Measurements from ENCODE around the gene WDR1.
A peak's percentile ranks its signal among the peaks of the same experiment; 100 is the strongest.

WDR1 gene

DNA sequence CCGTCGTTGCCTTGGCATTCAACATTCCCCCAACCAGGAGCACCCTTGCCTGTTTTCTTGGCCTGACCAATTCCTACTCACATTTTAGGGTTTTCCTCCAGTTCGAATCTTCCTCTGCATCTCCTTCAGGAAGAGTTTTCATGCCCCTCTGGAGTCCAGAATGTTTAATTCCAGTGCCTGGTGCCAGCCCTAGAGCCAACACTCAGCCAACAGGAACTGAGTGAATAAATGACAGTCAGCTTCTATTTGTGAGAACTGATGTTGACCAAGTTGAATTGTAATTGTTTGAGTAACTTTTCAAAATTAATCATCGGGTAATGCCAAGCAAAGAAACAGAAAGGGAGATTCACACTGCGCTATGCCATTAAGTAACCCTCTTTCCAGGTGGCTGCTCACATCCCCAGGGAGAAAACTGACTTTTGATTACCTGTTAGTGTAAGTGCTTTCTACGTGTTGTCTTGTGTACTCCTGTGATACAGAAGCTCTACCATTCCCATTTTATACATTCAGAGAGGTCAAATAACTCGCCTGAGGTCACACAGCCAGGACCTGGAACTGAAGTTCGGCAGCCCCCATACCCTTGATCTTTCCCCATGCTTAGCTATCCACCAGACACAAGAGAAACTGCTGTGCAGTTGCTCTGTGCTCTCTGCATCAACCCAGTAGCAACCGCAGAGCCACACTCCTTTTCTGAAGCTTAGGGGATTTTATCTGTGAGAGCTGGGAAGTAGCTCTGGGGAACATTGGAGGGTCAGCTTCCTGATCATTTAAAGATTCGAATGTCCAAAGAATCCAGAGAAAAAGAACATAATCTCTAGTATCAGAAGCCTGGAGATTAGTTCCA lies 76.3 kb downstream of the WDR1 start:
- Histone ChIP-seq H3K9me3 (ENCODE audit: control insufficient read depth in 2 of 2, low read length in 2 of 2) (no peaks in the 10 kb centered on the region), H3K4me3 (ENCODE audit: low read length in 2 of 2) (no peak overlapping the region), H3K4me1 (ENCODE audit: control insufficient read depth in 2 of 2, insufficient read depth in 2 of 2, low read length in 2 of 2) (no peaks in the 10 kb centered on the region), H3K27ac (ENCODE audit: low read depth in 2 of 2, low read length in 2 of 2) (no peak overlapping the region), H3K27me3 (ENCODE audit: control insufficient read depth in 2 of 2, insufficient read depth in 2 of 2, low read length in 2 of 2) (no peaks in the 10 kb centered on the region), H3K36me3 (ENCODE audit: control insufficient read depth in 2 of 2, insufficient read depth in 2 of 2, low read length in 2 of 2) (no peaks in the 10 kb centered on the region), H3K9ac (ENCODE audit: low read depth in 1 of 2, low read length in 2 of 2) (no peak overlapping the region)

DNA sequence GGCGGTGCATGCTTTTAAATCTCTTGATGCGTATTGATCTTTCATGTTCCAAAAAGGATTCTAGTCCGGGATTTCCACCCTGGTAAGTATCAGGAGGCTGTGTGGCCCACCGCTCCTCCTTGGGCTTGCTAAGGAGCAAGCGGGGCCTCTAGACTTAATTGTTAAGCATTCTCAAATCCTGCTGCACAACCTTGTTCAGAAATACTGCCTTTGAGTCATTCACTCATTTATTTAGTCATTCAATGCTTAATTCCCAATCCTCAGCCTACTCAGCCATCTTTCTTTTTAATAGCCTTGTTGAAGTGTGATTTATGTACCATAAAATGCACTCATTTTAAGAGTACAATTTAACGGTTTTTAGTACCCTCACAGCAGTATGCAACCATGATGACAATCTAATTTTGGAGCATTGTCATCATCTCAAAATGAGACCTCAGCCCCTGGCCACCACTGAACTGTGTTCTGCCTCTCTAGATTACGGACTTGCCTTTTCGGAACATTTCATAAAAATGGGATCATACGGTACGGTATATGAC lies 79.7 kb downstream of the WDR1 start:
- Histone ChIP-seq H3K9me3 (ENCODE audit: control insufficient read depth in 2 of 2, low read length in 2 of 2) (no peaks in the 10 kb centered on the region), H3K36me3 (ENCODE audit: control insufficient read depth in 2 of 2, insufficient read depth in 2 of 2, low read length in 2 of 2) (no peaks in the 10 kb centered on the region), H3K9ac (ENCODE audit: low read depth in 1 of 2, low read length in 2 of 2) (no peak overlapping the region), H3K27me3 (ENCODE audit: control insufficient read depth in 2 of 2, insufficient read depth in 2 of 2, low read length in 2 of 2) (no peaks in the 10 kb centered on the region), H3K4me1 (ENCODE audit: control insufficient read depth in 2 of 2, insufficient read depth in 2 of 2, low read length in 2 of 2) (peaks cover 8 to 11% of the 10 kb centered on the region in 2 donors), H3K4me3 (ENCODE audit: low read length in 2 of 2) (no peak overlapping the region), H3K27ac (ENCODE audit: low read depth in 2 of 2, low read length in 2 of 2) (no peak overlapping the region)

DNA sequence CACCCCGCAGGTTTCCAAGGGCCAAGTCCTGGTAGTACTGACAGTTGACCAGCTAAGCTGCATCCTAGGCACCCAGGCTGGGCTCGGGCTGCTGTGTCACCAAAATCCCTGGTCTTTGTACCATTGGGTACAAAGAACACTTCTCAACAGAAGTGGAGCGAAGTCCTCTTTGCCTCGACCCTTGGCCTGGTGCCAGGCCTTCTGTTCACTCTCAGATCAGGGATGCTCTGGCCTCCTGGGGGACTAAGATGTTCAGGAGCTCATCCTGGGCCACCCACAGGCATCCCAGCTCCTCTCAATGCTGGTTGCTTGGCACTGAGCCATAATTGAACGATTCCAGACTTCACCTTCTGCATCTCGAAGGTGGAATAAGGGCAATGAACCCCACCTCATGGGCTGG lies 81.5 kb downstream of the WDR1 start:
- H3K4me1 ChIP-seq (ENCODE audit: control insufficient read depth in 2 of 2, insufficient read depth in 2 of 2, low read length in 2 of 2), result peaks cover 8 to 11% of the 10 kb centered on the region in 2 donors
- no peak overlapping the region for H3K4me3 ChIP-seq (ENCODE audit: low read length in 2 of 2)
- H3K27ac ChIP-seq (ENCODE audit: low read depth in 2 of 2, low read length in 2 of 2), result no peak overlapping the region
- H3K36me3 ChIP-seq (ENCODE audit: control insufficient read depth in 2 of 2, insufficient read depth in 2 of 2, low read length in 2 of 2), result no peaks in the 10 kb centered on the region
- H3K27me3 ChIP-seq (ENCODE audit: control insufficient read depth in 2 of 2, insufficient read depth in 2 of 2, low read length in 2 of 2), result no peaks in the 10 kb centered on the region
- H3K9me3 ChIP-seq (ENCODE audit: control insufficient read depth in 2 of 2, low read length in 2 of 2), result no peaks in the 10 kb centered on the region
- H3K9ac ChIP-seq (ENCODE audit: low read depth in 1 of 2, low read length in 2 of 2), result no peak overlapping the region

DNA sequence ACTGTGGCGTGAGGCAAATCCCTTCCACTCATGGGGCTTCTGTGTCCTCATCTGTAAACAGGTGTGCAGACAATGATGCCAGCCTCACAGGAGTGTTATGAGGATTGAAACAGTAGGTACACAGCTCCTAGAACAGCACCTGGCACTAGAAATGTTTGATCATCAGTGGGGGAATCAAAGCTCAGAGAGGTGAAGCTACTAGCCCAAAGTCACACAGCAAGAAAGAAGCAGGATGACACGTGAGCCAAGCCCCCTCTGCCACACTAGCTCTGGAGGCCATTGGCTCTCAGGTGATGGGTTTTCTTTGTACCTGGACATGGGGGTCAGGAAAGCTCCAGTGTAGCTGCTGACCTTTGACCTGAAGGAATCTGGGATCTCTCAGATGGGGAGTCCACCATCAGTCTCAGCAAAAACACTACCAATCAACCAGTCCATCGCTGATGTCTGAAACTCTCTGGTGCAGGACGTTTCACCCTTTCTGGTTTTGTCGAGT lies 81.9 kb downstream of the WDR1 start:
- Histone ChIP-seq H3K9me3 (ENCODE audit: control insufficient read depth in 2 of 2, low read length in 2 of 2) (no peaks in the 10 kb centered on the region), H3K36me3 (ENCODE audit: control insufficient read depth in 2 of 2, insufficient read depth in 2 of 2, low read length in 2 of 2) (no peaks in the 10 kb centered on the region), H3K27ac (ENCODE audit: low read depth in 2 of 2, low read length in 2 of 2) (no peak overlapping the region), H3K27me3 (ENCODE audit: control insufficient read depth in 2 of 2, insufficient read depth in 2 of 2, low read length in 2 of 2) (no peaks in the 10 kb centered on the region), H3K4me3 (ENCODE audit: low read length in 2 of 2) (no peak overlapping the region), H3K4me1 (ENCODE audit: control insufficient read depth in 2 of 2, insufficient read depth in 2 of 2, low read length in 2 of 2) (peaks cover 8 to 11% of the 10 kb centered on the region in 2 donors), H3K9ac (ENCODE audit: low read depth in 1 of 2, low read length in 2 of 2) (no peak overlapping the region)

DNA sequence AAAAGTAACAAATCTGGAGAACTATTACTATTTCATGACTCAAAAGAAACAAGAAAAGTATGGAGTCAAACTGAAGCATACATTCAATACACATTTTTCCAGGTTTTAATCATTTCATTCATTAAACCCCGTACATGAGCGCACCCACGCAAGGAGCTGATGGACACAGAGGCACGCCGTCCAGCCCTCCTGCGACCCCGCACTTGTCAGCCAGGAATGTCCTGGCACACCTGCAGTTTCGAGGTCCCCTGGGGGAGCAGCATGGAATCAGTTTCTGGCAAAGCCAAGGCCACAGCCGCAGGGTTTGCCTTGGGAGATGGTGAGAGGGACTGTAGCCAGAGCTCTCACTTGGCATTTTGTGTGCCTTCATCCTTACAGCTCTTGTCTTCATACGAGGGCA lies 82.5 kb downstream of the WDR1 start:
- H3K9me3 ChIP-seq (ENCODE audit: control insufficient read depth in 2 of 2, low read length in 2 of 2), result no peaks in the 10 kb centered on the region

DNA sequence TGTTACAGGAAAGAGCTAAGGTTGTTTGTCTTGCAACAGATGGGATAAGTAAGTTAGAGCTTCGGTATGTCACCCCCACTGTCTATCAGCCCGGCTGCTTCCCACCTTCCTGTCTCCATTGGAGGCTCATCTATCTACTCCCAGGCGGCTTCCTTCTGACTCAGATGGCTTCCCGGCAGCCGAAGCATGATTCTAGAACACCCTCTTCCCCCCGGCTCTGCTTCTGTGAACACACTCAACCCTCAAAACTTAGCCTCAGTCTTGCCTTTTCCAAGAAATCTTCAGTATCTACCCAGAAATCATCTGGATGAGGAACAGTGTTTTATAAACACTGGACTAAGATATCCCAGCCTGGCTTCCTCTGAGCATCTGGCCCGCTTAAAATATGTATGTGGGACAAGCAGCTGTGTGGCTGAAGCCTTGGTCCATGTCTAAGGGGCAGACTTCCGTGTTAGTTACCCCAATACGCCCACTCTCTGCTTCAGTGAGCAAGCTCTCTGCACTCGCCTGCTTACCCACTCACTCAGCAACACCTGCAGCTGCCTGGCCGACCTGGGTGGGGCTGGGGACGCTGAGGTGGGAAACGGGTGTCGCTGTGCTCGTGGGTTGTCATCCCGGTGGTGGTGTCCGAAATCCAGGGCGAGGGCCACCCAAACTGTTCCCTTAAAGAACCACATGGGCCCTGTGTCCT lies 83.3 kb downstream of the WDR1 start:
- H3K27me3 ChIP-seq (ENCODE audit: control insufficient read depth in 2 of 2, insufficient read depth in 2 of 2, low read length in 2 of 2), result no peaks in the 10 kb centered on the region
- H3K27ac ChIP-seq (ENCODE audit: low read depth in 2 of 2, low read length in 2 of 2), result peak overlapping the region; percentile 48 to 59
- no peak overlapping the region for H3K4me3 ChIP-seq (ENCODE audit: low read length in 2 of 2)
- no peaks in the 10 kb centered on the region for H3K9me3 ChIP-seq (ENCODE audit: control insufficient read depth in 2 of 2, low read length in 2 of 2)
- no peaks in the 10 kb centered on the region for H3K36me3 ChIP-seq (ENCODE audit: control insufficient read depth in 2 of 2, insufficient read depth in 2 of 2, low read length in 2 of 2)
- H3K4me1 ChIP-seq (ENCODE audit: control insufficient read depth in 2 of 2, insufficient read depth in 2 of 2, low read length in 2 of 2), result peaks cover 8 to 11% of the 10 kb centered on the region in 2 donors
- no peak overlapping the region for H3K9ac ChIP-seq (ENCODE audit: low read depth in 1 of 2, low read length in 2 of 2)

More for the DNA sequence above, 82.5 kb downstream of the WDR1 start:
- Histone ChIP-seq H3K27me3 (ENCODE audit: control insufficient read depth in 2 of 2, insufficient read depth in 2 of 2, low read length in 2 of 2) (no peaks in the 10 kb centered on the region), H3K27ac (ENCODE audit: low read depth in 2 of 2, low read length in 2 of 2) (peak overlapping the region in 1 of 2 donors; percentile 9), H3K4me1 (ENCODE audit: control insufficient read depth in 2 of 2, insufficient read depth in 2 of 2, low read length in 2 of 2) (peaks cover 8 to 11% of the 10 kb centered on the region in 2 donors), H3K36me3 (ENCODE audit: control insufficient read depth in 2 of 2, insufficient read depth in 2 of 2, low read length in 2 of 2) (no peaks in the 10 kb centered on the region), H3K9ac (ENCODE audit: low read depth in 1 of 2, low read length in 2 of 2) (no peak overlapping the region), H3K4me3 (ENCODE audit: low read length in 2 of 2) (no peak overlapping the region)

DNA sequence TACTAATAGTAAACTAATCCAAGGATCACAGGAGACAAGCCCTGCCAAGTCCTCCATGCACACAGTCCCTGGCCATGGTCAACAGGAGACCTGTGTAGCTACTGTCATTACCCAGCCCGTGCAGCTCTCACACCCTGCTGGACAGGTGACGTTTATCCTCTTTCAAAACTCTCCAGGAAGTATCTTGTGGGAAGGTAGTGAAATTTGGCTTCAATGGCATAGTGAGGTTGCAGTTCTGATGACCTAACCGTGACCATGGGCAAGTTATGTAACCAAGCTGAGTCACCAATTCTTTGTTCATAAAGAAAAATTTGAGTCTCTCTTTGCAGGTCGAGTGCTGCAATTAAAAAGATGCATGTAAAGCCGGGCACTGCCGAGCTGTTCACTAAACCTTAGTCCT lies 84.0 kb downstream of the WDR1 start:
- H3K9ac ChIP-seq (ENCODE audit: low read depth in 1 of 2, low read length in 2 of 2), result no peak overlapping the region
- peaks cover 8 to 11% of the 10 kb centered on the region in 2 donors for H3K4me1 ChIP-seq (ENCODE audit: control insufficient read depth in 2 of 2, insufficient read depth in 2 of 2, low read length in 2 of 2)
- no peaks in the 10 kb centered on the region for H3K9me3 ChIP-seq (ENCODE audit: control insufficient read depth in 2 of 2, low read length in 2 of 2)
- no peak overlapping the region for H3K4me3 ChIP-seq (ENCODE audit: low read length in 2 of 2)
- H3K36me3 ChIP-seq (ENCODE audit: control insufficient read depth in 2 of 2, insufficient read depth in 2 of 2, low read length in 2 of 2), result no peaks in the 10 kb centered on the region
- no peaks in the 10 kb centered on the region for H3K27me3 ChIP-seq (ENCODE audit: control insufficient read depth in 2 of 2, insufficient read depth in 2 of 2, low read length in 2 of 2)
- H3K27ac ChIP-seq (ENCODE audit: low read depth in 2 of 2, low read length in 2 of 2), result peak overlapping the region; percentile 48 to 59

DNA sequence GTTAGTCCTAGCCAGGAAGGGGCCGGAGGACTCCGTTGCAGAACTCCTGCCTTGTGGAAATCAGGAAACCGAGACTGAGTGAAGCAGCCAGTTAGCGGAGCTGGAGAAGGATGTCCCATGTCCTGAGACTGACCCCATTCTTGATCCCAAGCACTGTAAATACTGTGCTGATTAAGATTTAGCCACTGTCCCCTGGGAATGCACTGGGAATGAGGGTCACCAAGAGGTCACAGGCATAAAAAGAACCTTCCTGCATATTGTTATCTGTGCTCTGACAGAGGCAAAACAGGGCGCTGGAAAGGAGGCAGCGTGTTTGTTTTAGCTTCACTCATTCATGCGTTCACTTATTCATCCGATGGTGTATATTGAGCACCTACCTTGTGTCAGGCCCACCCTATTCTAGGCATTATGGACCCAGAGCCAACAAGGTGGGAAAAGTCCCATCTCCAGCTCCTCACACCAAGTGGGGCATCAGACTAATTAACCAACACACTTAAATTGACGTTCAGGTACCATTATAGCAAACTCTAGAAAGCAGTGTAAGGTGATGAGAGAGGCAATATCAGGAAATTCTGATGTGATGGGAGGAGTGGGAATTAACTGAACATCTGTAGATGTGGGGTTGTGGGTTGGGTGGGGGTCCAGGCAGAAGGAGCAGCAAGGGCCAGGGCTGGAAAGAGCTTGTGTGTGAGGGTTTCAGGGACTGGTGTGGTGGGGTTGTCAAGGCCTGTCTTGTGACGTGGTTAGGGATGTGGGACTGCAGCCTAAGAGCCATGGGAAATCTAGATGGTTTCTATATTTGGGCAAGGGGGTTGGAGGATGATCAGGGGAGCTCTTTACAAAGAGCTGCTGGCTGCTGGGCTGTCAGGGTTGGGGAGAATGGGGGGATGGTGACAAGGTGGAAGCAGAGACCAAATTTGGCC lies 84.7 kb downstream of the WDR1 start:
- no peaks in the 10 kb centered on the region for H3K27me3 ChIP-seq (ENCODE audit: control insufficient read depth in 2 of 2, insufficient read depth in 2 of 2, low read length in 2 of 2)
- no peaks in the 10 kb centered on the region for H3K9me3 ChIP-seq (ENCODE audit: control insufficient read depth in 2 of 2, low read length in 2 of 2)
- no peak overlapping the region for H3K9ac ChIP-seq (ENCODE audit: low read depth in 1 of 2, low read length in 2 of 2)
- peak overlapping the region; percentile 34 to 59 for H3K27ac ChIP-seq (ENCODE audit: low read depth in 2 of 2, low read length in 2 of 2)
- peaks cover 8 to 11% of the 10 kb centered on the region in 2 donors for H3K4me1 ChIP-seq (ENCODE audit: control insufficient read depth in 2 of 2, insufficient read depth in 2 of 2, low read length in 2 of 2)
- H3K36me3 ChIP-seq (ENCODE audit: control insufficient read depth in 2 of 2, insufficient read depth in 2 of 2, low read length in 2 of 2), result no peaks in the 10 kb centered on the region
- H3K4me3 ChIP-seq (ENCODE audit: low read length in 2 of 2), result no peak overlapping the region

DNA sequence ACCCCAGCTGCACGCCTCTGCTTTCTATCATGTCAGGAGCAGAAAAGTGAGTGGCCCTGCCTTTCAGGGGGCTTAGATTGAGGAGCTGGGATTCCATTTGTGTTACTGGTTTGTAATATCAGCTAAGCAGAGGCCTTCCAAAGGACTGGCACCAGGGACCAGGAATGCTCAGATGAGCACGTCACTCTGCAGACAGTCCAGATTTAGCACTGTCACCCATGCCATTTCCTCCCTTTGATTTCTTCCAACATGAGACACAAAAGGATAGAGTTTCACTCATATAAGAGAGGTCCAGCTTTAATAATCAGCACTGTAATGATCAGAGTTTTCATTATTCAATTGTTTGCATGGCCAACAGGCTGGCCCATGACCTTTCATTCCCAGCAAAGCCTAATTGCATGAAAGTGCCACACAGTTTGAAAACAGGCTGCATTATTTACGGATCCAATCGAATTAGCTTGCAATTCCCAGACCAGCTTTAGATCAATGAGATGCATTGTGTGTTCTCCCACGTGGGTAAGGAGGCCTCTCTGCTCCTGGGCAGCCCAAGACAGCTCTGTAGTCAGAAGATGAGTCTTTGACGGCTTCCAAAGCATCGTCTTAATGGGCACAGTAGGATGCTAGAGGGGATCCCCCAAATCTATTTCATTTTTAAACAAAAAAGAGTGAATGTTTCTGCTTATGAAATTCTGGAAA lies 85.5 kb downstream of the WDR1 start:
- peaks cover 8 to 11% of the 10 kb centered on the region in 2 donors for H3K4me1 ChIP-seq (ENCODE audit: control insufficient read depth in 2 of 2, insufficient read depth in 2 of 2, low read length in 2 of 2)
- H3K4me3 ChIP-seq (ENCODE audit: low read length in 2 of 2), result no peak overlapping the region
- no peak overlapping the region for H3K27ac ChIP-seq (ENCODE audit: low read depth in 2 of 2, low read length in 2 of 2)
- H3K9me3 ChIP-seq (ENCODE audit: control insufficient read depth in 2 of 2, low read length in 2 of 2), result no peaks in the 10 kb centered on the region
- H3K36me3 ChIP-seq (ENCODE audit: control insufficient read depth in 2 of 2, insufficient read depth in 2 of 2, low read length in 2 of 2), result no peaks in the 10 kb centered on the region
- H3K27me3 ChIP-seq (ENCODE audit: control insufficient read depth in 2 of 2, insufficient read depth in 2 of 2, low read length in 2 of 2), result no peaks in the 10 kb centered on the region
- H3K9ac ChIP-seq (ENCODE audit: low read depth in 1 of 2, low read length in 2 of 2), result no peak overlapping the region

All from mucosa of rectum (tissue), 2 donors.